ENCODE results near the gene OR5A2.

Gene OR5A2, protein sequence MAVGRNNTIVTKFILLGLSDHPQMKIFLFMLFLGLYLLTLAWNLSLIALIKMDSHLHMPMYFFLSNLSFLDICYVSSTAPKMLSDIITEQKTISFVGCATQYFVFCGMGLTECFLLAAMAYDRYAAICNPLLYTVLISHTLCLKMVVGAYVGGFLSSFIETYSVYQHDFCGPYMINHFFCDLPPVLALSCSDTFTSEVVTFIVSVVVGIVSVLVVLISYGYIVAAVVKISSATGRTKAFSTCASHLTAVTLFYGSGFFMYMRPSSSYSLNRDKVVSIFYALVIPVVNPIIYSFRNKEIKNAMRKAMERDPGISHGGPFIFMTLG

DNA sequence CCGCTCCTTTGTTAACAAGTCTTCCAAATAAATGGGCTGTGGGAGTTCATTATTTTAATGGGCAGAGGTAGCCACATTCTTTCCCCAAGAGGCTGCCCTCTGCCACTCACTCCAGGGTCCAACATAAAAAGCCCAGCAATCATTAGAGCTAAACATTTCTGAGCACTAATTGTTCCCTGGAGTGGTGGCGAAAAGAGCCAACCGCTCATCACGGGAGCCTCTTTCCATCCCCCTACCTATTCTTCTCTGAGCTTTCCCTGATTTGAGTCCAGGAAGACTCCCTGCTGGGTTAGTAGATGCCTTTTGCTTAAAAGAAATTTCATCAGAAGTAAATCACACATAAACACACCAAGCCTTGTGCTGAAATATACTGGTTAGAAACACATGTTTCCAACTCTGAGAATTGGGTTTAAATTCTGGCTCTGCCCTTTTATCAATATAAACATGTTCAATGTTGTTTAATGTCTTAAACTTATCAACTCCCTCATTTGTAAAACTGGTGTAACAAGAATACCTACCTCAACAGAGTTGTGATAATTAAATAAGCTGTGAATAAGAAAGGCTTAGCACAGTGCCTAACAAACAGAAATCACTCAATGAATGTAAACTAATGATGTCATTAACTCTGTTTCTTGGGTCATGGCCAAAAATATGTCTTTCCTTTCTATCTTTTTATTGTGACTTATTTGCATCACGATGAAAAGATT, at the start of gene OR5A2:
Gene OR5A2, minus strand, starts transcription at position 53 of the 707 bp plus-strand sequence. CDS start 3,460 bp downstream, outside the sequence.
- Histone ChIP-seq H2AFZ (no peak within 1 kb of the TSS), H3K4me1 (no peaks in the 10 kb centered on the region)

DNA sequence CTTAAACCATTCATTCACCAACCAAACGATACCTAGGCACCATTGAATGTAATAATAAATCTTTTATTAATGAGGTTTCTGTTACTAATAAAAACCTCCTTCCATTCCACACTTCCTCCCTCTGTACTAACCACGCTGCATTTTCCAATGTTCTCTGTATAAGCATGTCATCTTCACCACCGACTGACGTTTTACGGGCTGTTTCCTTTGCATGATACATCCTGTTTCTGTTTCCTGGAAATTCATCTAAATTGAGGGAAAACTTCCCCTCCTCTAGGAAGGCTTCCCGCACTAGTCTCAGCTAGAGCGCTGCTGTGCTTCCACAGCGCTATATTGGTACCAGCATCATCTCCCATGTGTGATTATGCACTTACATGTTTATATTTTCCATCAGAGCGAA, 49.0 kb upstream of the OR5A2 start:
- no peak overlapping the region for H2AFZ ChIP-seq
- H3K9me3 ChIP-seq (ENCODE audit: control insufficient read depth, low read length), result no peaks in the 10 kb centered on the region
- no peaks in the 10 kb centered on the region for H3K36me3 ChIP-seq (ENCODE audit: control insufficient read depth, insufficient read depth, low read length)
- H3K9ac ChIP-seq, result no peak overlapping the region
- no peak overlapping the region for H3K4me2 ChIP-seq (ENCODE audit: low read length)
- no peaks in the 10 kb centered on the region for H3K79me2 ChIP-seq
- H3K4me1 ChIP-seq, result no peaks in the 10 kb centered on the region
- TF ChIP-seq, protein P1, sequence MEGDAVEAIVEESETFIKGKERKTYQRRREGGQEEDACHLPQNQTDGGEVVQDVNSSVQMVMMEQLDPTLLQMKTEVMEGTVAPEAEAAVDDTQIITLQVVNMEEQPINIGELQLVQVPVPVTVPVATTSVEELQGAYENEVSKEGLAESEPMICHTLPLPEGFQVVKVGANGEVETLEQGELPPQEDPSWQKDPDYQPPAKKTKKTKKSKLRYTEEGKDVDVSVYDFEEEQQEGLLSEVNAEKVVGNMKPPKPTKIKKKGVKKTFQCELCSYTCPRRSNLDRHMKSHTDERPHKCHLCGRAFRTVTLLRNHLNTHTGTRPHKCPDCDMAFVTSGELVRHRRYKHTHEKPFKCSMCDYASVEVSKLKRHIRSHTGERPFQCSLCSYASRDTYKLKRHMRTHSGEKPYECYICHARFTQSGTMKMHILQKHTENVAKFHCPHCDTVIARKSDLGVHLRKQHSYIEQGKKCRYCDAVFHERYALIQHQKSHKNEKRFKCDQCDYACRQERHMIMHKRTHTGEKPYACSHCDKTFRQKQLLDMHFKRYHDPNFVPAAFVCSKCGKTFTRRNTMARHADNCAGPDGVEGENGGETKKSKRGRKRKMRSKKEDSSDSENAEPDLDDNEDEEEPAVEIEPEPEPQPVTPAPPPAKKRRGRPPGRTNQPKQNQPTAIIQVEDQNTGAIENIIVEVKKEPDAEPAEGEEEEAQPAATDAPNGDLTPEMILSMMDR (IDR thresholded peaks at IDR 0.05), result no peak
- H3K27ac ChIP-seq, result no peak overlapping the region
- no peak overlapping the region for H3K4me3 ChIP-seq (ENCODE audit: low read depth, low read length)
- no peaks in the 10 kb centered on the region for H3K27me3 ChIP-seq (ENCODE audit: control insufficient read depth, insufficient read depth, low read length)

More for the DNA sequence above, at the start of gene OR5A2:
- no peaks in the 10 kb centered on the region for H3K36me3 ChIP-seq (ENCODE audit: control insufficient read depth, insufficient read depth, low read length)
- TF ChIP-seq, protein P1 (IDR thresholded peaks at IDR 0.05), result no peak
- no peaks in the 10 kb centered on the region for H3K27me3 ChIP-seq (ENCODE audit: control insufficient read depth, insufficient read depth, low read length)
- H3K9ac ChIP-seq, result no peak within 1 kb of the TSS
- H3K79me2 ChIP-seq, result no peaks in the 10 kb centered on the region
- no peaks in the 10 kb centered on the region for H3K9me3 ChIP-seq (ENCODE audit: control insufficient read depth, low read length)
- H3K4me2 ChIP-seq (ENCODE audit: low read length), result no peak within 1 kb of the TSS
- H3K27ac ChIP-seq, result no peak within 1 kb of the TSS
- H3K4me3 ChIP-seq (ENCODE audit: low read depth, low read length), result no peak within 1 kb of the TSS

DNA sequence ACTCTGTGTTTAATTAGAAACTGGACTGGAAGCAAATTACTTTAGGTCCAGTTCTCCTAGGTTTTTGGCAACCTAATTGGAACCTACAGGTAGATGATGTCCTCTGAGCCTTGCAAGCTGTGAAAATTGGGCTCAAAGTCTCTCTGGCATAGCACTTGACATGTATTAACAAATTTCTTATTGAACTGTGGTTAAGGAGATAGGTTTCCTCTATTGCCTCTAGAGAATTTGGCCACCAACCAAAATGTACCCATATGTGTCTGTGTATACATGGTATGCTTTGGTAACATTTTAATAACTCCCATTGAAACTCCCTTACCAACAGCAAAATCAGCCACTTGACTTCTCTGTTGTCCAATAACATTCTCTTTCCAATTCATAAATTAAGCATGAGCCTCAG, 46.8 kb upstream of the OR5A2 start, which contains the start of gene OR4D10:
Gene OR4D10, plus strand, starts transcription at position 301 of the 400 bp plus-strand sequence. CDS start 4,115 bp downstream, outside the sequence.
- no peak within 1 kb of the TSS for H3K27ac ChIP-seq
- no peaks in the 10 kb centered on the region for H3K79me2 ChIP-seq
- no peaks in the 10 kb centered on the region for H3K4me1 ChIP-seq
- H3K9me3 ChIP-seq (ENCODE audit: control insufficient read depth, low read length), result no peaks in the 10 kb centered on the region
- H3K4me3 ChIP-seq (ENCODE audit: low read depth, low read length), result no peak within 1 kb of the TSS
- H3K9ac ChIP-seq, result no peak within 1 kb of the TSS
- no peak within 1 kb of the TSS for H3K4me2 ChIP-seq (ENCODE audit: low read length)
- no peak within 1 kb of the TSS for H2AFZ ChIP-seq
- H3K36me3 ChIP-seq (ENCODE audit: control insufficient read depth, insufficient read depth, low read length), result no peaks in the 10 kb centered on the region
- TF ChIP-seq, protein P1 (IDR thresholded peaks at IDR 0.05), result no peak
- H3K27me3 ChIP-seq (ENCODE audit: control insufficient read depth, insufficient read depth, low read length), result no peaks in the 10 kb centered on the region

DNA sequence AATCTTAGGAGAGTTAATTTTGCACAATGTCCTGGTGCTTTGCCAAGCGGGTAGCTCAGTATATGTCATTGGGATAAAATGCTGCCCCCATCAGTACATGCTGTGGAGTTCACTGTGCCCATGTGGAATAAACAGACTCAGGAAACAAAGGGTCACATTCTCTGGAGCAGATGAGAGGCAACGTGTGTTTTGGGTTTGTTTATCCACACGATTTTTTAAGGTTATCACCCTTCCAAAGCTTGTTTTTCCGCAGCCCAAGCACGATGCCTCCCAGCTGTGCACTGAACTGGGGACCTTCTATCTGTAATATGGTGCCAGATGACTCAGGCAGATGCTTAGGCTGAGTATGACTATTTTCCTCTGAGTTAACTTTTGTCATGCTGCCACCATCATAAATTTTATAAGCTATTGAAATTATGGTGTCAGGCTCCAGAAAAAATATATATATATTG, 37.0 kb upstream of the OR5A2 start:
- TF ChIP-seq, protein P1 (IDR thresholded peaks at IDR 0.05), result no peak
- Histone ChIP-seq H3K79me2 (no peaks in the 10 kb centered on the region), H3K27ac (no peak overlapping the region)

More for the DNA sequence above, 37.0 kb upstream of the OR5A2 start:
- no peak overlapping the region for H3K4me3 ChIP-seq (ENCODE audit: low read depth, low read length)
- H3K4me1 ChIP-seq, result no peaks in the 10 kb centered on the region
- H2AFZ ChIP-seq, result no peak overlapping the region
- H3K4me2 ChIP-seq (ENCODE audit: low read length), result no peak overlapping the region
- no peaks in the 10 kb centered on the region for H3K9me3 ChIP-seq (ENCODE audit: control insufficient read depth, low read length)
- no peaks in the 10 kb centered on the region for H3K36me3 ChIP-seq (ENCODE audit: control insufficient read depth, insufficient read depth, low read length)
- no peak overlapping the region for H3K9ac ChIP-seq
- no peaks in the 10 kb centered on the region for H3K27me3 ChIP-seq (ENCODE audit: control insufficient read depth, insufficient read depth, low read length)

All from parathyroid adenoma (tissue), 2 donors.